Spleen (tissue), 7 donors: ENCODE results near the gene RYR1.

Experiments used
- POLR2A ChIP-seq, 3 donors: fragments of 450-650 bp; IDR thresholded peaks; one replicate each; pipeline ENCODE4 v1.5.1; 2017; ENCODE audit warnings: antibody characterized with exemption in 3 of 3, mild to moderate bottlenecking in 1 of 3
- POLR2AphosphoS5 ChIP-seq, 3 donors: sonication (generic); formaldehyde crosslinking; IDR thresholded peaks; one replicate each; pipeline ENCODE4 v1.5.1; 2017; ENCODE audit warnings: antibody characterized with exemption in 3 of 3
- TF ChIP-seq, protein P1 (sequence below), 11 experiments: fragments of 200-600 bp in 7 of 11; fragments of 450-650 bp in 4 of 11; sonication (generic) in 4 of 11; IDR thresholded peaks in 8 of 11; conservative IDR thresholded peaks in 3 of 11; 1 replicate in 7 of 11; 2 replicates in 4 of 11; pipeline versions ENCODE4 v1.4.0 to v1.8.0; 2016 to 2021; ENCODE audit warnings: antibody characterized with exemption in 11 of 11, inconsistent platforms in 4 of 11, mild to moderate bottlenecking in 1 of 11
- donor health status: DM: no; HTN: no; CAD: no; lungs with moderate emphysema.
- donor health status: DM: no; HTN: no; CAD: no.
- donor health status: DM: no; HTN: no; CAD: no.

- no peak for TF ChIP-seq POLR2A (IDR thresholded peaks at IDR 0.05)
- TF ChIP-seq, protein P1, sequence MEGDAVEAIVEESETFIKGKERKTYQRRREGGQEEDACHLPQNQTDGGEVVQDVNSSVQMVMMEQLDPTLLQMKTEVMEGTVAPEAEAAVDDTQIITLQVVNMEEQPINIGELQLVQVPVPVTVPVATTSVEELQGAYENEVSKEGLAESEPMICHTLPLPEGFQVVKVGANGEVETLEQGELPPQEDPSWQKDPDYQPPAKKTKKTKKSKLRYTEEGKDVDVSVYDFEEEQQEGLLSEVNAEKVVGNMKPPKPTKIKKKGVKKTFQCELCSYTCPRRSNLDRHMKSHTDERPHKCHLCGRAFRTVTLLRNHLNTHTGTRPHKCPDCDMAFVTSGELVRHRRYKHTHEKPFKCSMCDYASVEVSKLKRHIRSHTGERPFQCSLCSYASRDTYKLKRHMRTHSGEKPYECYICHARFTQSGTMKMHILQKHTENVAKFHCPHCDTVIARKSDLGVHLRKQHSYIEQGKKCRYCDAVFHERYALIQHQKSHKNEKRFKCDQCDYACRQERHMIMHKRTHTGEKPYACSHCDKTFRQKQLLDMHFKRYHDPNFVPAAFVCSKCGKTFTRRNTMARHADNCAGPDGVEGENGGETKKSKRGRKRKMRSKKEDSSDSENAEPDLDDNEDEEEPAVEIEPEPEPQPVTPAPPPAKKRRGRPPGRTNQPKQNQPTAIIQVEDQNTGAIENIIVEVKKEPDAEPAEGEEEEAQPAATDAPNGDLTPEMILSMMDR (IDR thresholded peaks at IDR 0.05 in 8 of 11, conservative IDR thresholded peaks at IDR 0.05 in 3 of 11): no peak
- no peak for TF ChIP-seq POLR2AphosphoS5 (IDR thresholded peaks at IDR 0.05)
These were observed 16.0 kb downstream of the RYR1 start for GRCh38 chr19:38449518-38449917.
